Islet of Langerhans (tissue), 1 donor: Measurements from ENCODE around the gene SC5D.

Experiments used
- FAIRE-seq: peaks from one replicate; lab custom pipeline; 2011; peaks lifted over from hg19 to GRCh38; lab: Jason Lieb, UNC

The SC5D gene

GRCh38 chr11:121292495-121293287 is at the start of gene SC5D:
Gene SC5D (plus strand): TSS chr11:121292771. CDS start chr11:121303376, 10,605 bp downstream.
- FAIRE-seq: peak; percentile 17

- FAIRE-seq: no peak
Measured at GRCh38 chr11:121244884-121245283, 47.7 kb upstream of the SC5D start.

GRCh38 chr11:121246021-121246768 is 46.4 kb upstream of the SC5D start:
- no peak for FAIRE-seq

- FAIRE-seq: no peak
Measured at GRCh38 chr11:121246769-121247035, 45.9 kb upstream of the SC5D start.

GRCh38 chr11:121248496-121248895 is 44.1 kb upstream of the SC5D start:
- no peak for FAIRE-seq

GRCh38 chr11:121249039-121249663 is 43.4 kb upstream of the SC5D start:
- FAIRE-seq: peak; percentile 89

GRCh38 chr11:121250843-121251242 is 41.7 kb upstream of the SC5D start:
- no peak for FAIRE-seq

GRCh38 chr11:121253951-121254350 is 38.6 kb upstream of the SC5D start:
- FAIRE-seq: no peak

- no peak for FAIRE-seq
Measured at GRCh38 chr11:121254756-121255155, 37.8 kb upstream of the SC5D start.

GRCh38 chr11:121255473-121256125 is 37.0 kb upstream of the SC5D start:
- no peak for FAIRE-seq

GRCh38 chr11:121257289-121257688 is 35.3 kb upstream of the SC5D start:
- no peak for FAIRE-seq

GRCh38 chr11:121257976-121258375 is 34.6 kb upstream of the SC5D start:
- FAIRE-seq: no peak

GRCh38 chr11:121265586-121265985 is 27.0 kb upstream of the SC5D start:
- FAIRE-seq: no peak

- no peak for FAIRE-seq
Measured at GRCh38 chr11:121268581-121268980, 24.0 kb upstream of the SC5D start.

- FAIRE-seq: no peak
Measured at GRCh38 chr11:121270001-121270678, 22.4 kb upstream of the SC5D start.

- no peak for FAIRE-seq
Measured at GRCh38 chr11:121274332-121274991, 18.1 kb upstream of the SC5D start.

GRCh38 chr11:121281698-121282097 is 10.9 kb upstream of the SC5D start:
- FAIRE-seq: no peak

- no peak for FAIRE-seq
Measured at GRCh38 chr11:121282386-121282785, 10.2 kb upstream of the SC5D start.

GRCh38 chr11:121282886-121283502 is 9.6 kb upstream of the SC5D start:
- FAIRE-seq: no peak

- no peak for FAIRE-seq
Measured at GRCh38 chr11:121291319-121291718, 1.3 kb upstream of the SC5D start.

- peak; percentile 81 for FAIRE-seq
Measured at GRCh38 chr11:121291896-121292494, 576 bp upstream of the SC5D start.
